GM12872 (cell line): ENCODE results near the gene CENPT.

Source experiments
- CTCF ChIP-seq: IDR thresholded peaks from 3 replicates; pipeline ENCODE4 v1.5.1; 2011; ENCODE audit warnings: low read depth, mild to moderate bottlenecking, low read length, moderate library complexity; ENCODE audit not compliant: insufficient read depth

The CENPT gene

GRCh38 chr16:67801883-67802282 is 45.6 kb downstream of the CENPT start:
- TF ChIP-seq CTCF: no peak

GRCh38 chr16:67801241-67801640 is 46.3 kb downstream of the CENPT start:
- no peak for TF ChIP-seq CTCF

DNA sequence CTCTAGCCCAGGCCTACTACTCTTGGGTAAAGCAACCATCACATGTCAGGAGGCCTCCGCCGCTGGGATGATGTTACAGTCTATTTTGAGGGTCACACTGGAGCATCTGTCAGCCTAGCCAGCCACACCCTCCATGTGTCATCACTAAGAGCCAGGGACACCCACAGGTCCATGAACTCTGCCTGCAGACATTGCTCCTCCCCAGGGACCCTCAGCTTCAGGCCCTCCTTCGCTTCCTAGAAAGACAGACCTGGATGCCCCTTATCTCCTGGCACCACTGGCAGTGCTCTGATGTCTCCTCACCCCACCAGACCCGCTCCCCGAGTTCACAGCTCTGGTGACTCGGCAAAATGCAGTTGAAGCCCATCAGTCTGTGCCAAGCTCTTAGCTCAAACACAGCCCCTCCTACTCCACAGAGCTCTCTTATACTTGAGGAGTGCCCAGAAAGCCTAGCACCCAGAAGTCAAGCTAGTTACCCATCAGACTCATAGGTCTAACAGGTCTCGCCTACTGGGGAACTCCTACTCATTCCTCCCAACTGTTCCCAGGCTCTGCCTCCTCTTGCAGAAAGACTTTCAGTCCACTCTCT is 47.1 kb downstream of the CENPT start:
- no peak for TF ChIP-seq CTCF

DNA sequence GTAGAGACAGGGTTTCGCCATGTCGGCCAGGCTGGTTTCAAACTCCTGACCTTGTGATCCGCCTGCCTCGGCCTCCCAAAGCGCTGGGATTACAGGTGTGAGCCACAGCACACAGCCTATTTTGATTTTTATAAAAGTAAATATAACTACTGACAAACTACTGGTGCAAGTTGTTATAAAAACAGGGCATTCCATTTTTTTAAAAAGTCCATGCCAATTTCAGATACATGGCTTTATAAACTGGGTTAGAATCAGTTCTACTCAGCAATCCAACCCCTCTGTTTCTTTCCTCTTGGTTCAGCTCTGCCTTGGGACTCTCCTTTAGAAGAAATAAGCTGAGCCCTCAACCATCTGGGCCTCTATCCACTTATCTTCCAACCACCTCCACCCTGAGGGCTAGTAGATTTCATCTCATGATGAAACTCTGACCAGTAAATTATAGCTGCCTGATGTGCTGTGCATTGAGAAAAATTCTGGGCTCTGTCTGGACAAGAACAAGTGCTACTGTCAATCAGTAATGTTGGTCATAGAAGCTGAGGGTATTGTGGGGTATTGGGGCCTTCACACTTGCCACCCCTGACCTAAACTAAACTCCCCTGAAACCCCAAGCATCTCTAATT is 51.3 kb downstream of the CENPT start:
- no peak for TF ChIP-seq CTCF

- no peak for TF ChIP-seq CTCF
Measured at GRCh38 chr16:67790071-67790470, 57.4 kb downstream of the CENPT start.

DNA sequence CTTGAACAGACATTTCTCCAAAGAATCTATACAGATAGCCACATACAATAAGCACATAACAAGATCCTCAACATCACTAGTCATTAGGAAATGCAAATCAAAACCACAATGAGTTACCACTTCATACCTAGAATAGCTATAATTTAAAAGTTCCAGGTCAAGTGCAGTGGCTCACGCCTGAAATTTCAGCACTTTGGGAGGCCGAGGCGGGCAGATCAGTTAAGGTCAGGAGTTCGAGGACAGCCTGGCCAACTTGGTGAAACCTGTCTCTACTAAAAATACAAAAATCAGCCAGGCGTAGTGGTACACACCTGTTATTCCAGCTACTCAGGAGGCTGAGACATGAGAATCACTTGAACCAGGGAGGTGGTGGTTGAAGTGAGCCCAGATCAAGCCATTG is 61.0 kb downstream of the CENPT start:
- no peak for TF ChIP-seq CTCF

DNA sequence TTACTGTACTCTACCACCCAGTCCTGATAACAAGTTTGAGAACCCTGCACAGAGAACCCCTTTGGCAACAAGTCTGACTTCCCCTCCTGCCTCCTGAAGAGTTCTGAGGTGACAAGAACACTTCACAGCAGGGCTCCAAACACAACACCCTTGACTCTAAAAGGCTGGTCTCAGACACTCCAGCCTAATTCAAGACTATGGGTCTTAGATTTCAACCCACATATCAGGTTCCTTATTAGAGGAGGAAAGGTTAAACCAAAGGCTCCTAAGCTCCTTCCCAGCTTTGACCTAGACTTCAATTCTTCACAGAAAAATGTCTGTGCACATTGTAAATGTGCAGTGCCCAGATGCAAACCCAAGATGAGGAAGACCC is 64.2 kb downstream of the CENPT start:
- no peak for TF ChIP-seq CTCF
